Mucosa of rectum (tissue), 2 donors: Measurements from ENCODE around the gene AFG1L.
"Not testable (repeated sequence)": the region's sequence is repeated elsewhere in the genome, so short reads cannot be mapped to it uniquely, and the experiment has no call there.

ENCODE experiments used
- H3K27ac ChIP-seq, 2 donors: one replicate each; pipeline ENCODE4 v1.7.0; 2013; ENCODE audit warnings: inconsistent platforms in 2 of 2, low read depth in 2 of 2, low read length in 2 of 2
- H3K27me3 ChIP-seq, 2 donors: one replicate each; pipeline ENCODE4 v1.7.0; 2013; ENCODE audit warnings: low read length in 2 of 2; ENCODE audit not compliant: control insufficient read depth in 2 of 2, insufficient read depth in 2 of 2
- H3K36me3 ChIP-seq, 2 donors: one replicate each; pipeline ENCODE4 v1.7.0; 2013; ENCODE audit warnings: low read length in 2 of 2; ENCODE audit not compliant: control insufficient read depth in 2 of 2, insufficient read depth in 2 of 2
- H3K4me1 ChIP-seq, 2 donors: one replicate each; pipeline ENCODE4 v1.7.0; 2013; ENCODE audit warnings: low read length in 2 of 2, mild to moderate bottlenecking in 1 of 2; ENCODE audit not compliant: control insufficient read depth in 2 of 2, insufficient read depth in 2 of 2
- H3K4me3 ChIP-seq, 2 donors: one replicate each; pipeline ENCODE4 v1.7.0; 2013; ENCODE audit warnings: low read length in 2 of 2
- H3K9ac ChIP-seq, 2 donors: one replicate each; pipeline ENCODE4 v1.7.0; 2013; ENCODE audit warnings: low read length in 2 of 2, low read depth in 1 of 2, mild to moderate bottlenecking in 1 of 2
- H3K9me3 ChIP-seq, 2 donors: one replicate each; pipeline ENCODE4 v1.7.0; 2013; ENCODE audit warnings: low read length in 2 of 2; ENCODE audit not compliant: control insufficient read depth in 2 of 2
- donor health status: healthy.
- donor health status: Normal muscosa, but diverticular disease.

The AFG1L gene

GRCh38 chr6:108362455-108362854 lies 67.6 kb downstream of the AFG1L start:
- H3K36me3 ChIP-seq = peaks cover 0 to 3% of the 10 kb centered on the region in 2 donors
- no peaks in the 10 kb centered on the region for H3K9me3 ChIP-seq
- H3K9ac ChIP-seq = no peak overlapping the region
- no peaks in the 10 kb centered on the region for H3K4me1 ChIP-seq
- H3K27ac ChIP-seq = no peak overlapping the region
- H3K27me3 ChIP-seq = no peaks in the 10 kb centered on the region
- no peak overlapping the region for H3K4me3 ChIP-seq

DNA sequence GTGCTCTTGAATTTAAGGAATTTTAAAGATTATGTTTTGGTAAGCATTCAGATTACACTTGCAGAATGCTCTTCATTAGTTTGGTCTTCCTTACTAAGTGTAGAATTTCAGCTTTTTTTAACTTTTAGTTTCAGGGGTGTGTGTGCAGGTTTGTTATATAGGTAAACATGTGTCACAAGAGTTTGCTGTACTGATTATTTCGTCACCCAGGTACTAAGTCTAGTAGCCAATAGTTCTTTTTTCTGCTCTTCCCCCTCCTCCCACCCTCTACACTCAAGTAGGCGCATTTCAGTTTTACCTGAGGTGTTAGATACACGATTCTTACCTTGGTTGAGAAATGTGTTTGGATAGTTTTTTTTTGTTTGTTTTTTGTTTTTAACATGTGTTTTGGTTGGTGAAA lies 68.3 kb downstream of the AFG1L start:
- Histone ChIP-seq H3K9me3 (no peaks in the 10 kb centered on the region), H3K4me1 (no peaks in the 10 kb centered on the region), H3K27me3 (no peaks in the 10 kb centered on the region), H3K27ac (no peak overlapping the region), H3K36me3 (no peaks in the 10 kb centered on the region), H3K4me3 (no peak overlapping the region), H3K9ac (no peak overlapping the region)

GRCh38 chr6:108363889-108364313 lies 69.0 kb downstream of the AFG1L start:
- Histone ChIP-seq H3K4me3 (no peak overlapping the region), H3K4me1 (no peaks in the 10 kb centered on the region), H3K36me3 (no peaks in the 10 kb centered on the region), H3K27ac (no peak overlapping the region), H3K9me3 (no peaks in the 10 kb centered on the region), H3K9ac (no peak overlapping the region), H3K27me3 (no peaks in the 10 kb centered on the region)

DNA sequence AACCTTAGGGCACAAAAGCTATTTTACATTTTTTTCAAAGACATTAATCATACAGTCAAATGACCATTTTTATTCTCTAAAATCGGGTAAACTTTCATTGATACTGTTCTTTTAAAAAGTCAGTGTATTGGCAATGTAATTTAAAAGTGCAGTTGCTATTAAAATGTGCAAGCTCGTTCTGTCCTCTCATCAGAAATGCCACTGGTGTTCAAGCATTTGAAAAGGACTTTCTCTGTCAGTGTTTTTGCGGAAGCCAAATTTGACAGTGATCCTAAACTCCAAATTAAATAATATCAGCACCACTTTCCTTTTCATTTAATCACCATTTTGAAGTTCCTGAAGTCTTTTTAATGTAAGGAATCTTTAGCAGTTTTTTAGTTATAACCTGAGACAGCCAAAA lies 69.6 kb downstream of the AFG1L start:
- H3K9me3 ChIP-seq = no peaks in the 10 kb centered on the region
- no peak overlapping the region for H3K27ac ChIP-seq
- H3K9ac ChIP-seq = no peak overlapping the region
- no peaks in the 10 kb centered on the region for H3K27me3 ChIP-seq
- no peak overlapping the region for H3K4me3 ChIP-seq
- no peaks in the 10 kb centered on the region for H3K4me1 ChIP-seq
- H3K36me3 ChIP-seq = no peaks in the 10 kb centered on the region

- no peak overlapping the region for H3K27ac ChIP-seq
- no peak overlapping the region for H3K4me3 ChIP-seq
- H3K9ac ChIP-seq = no peak overlapping the region
- H3K36me3 ChIP-seq = no peaks in the 10 kb centered on the region
- H3K4me1 ChIP-seq = no peaks in the 10 kb centered on the region
- no peaks in the 10 kb centered on the region for H3K9me3 ChIP-seq
- no peaks in the 10 kb centered on the region for H3K27me3 ChIP-seq
Measured at GRCh38 chr6:108365478-108365877, 70.6 kb downstream of the AFG1L start.

- no peak overlapping the region for H3K9ac ChIP-seq
- no peaks in the 10 kb centered on the region for H3K9me3 ChIP-seq
- H3K4me3 ChIP-seq = no peak overlapping the region
- no peaks in the 10 kb centered on the region for H3K27me3 ChIP-seq
- no peak overlapping the region for H3K27ac ChIP-seq
- no peaks in the 10 kb centered on the region for H3K36me3 ChIP-seq
- no peaks in the 10 kb centered on the region for H3K4me1 ChIP-seq
Measured at GRCh38 chr6:108366236-108366635, 71.4 kb downstream of the AFG1L start.

GRCh38 chr6:108368431-108369030 lies 73.7 kb downstream of the AFG1L start:
- H3K9ac ChIP-seq = no peak overlapping the region
- no peaks in the 10 kb centered on the region for H3K27me3 ChIP-seq
- H3K36me3 ChIP-seq = peaks cover 0 to 3% of the 10 kb centered on the region in 2 donors
- H3K27ac ChIP-seq = no peak overlapping the region
- no peaks in the 10 kb centered on the region for H3K4me1 ChIP-seq
- no peak overlapping the region for H3K4me3 ChIP-seq
- H3K9me3 ChIP-seq = no peaks in the 10 kb centered on the region

GRCh38 chr6:108380876-108381275 lies 86.0 kb downstream of the AFG1L start:
- H3K4me1 ChIP-seq = peaks cover 0 to 2% of the 10 kb centered on the region in 2 donors

GRCh38 chr6:108383981-108384380 lies 89.1 kb downstream of the AFG1L start:
- H3K27me3 ChIP-seq = no peaks in the 10 kb centered on the region
- H3K9ac ChIP-seq = no peak overlapping the region
- H3K4me1 ChIP-seq = peaks cover 0 to 2% of the 10 kb centered on the region in 2 donors
- H3K9me3 ChIP-seq = no peaks in the 10 kb centered on the region
- H3K4me3 ChIP-seq = no peak overlapping the region
- H3K27ac ChIP-seq = no peak overlapping the region
- H3K36me3 ChIP-seq = no peaks in the 10 kb centered on the region

More at GRCh38 chr6:108380876-108381275, 86.0 kb downstream of the AFG1L start:
- Histone ChIP-seq H3K9me3 (no peaks in the 10 kb centered on the region), H3K4me3 (no peak overlapping the region), H3K36me3 (no peaks in the 10 kb centered on the region), H3K27me3 (no peaks in the 10 kb centered on the region), H3K27ac (no peak overlapping the region), H3K9ac (no peak overlapping the region)

- H3K36me3 ChIP-seq, H3K27me3 ChIP-seq, H3K9me3 ChIP-seq, H3K9ac ChIP-seq, H3K27ac ChIP-seq, H3K4me3 ChIP-seq, H3K4me1 ChIP-seq: not testable (repeated sequence)
Measured at GRCh38 chr6:108389190-108389589, 94.3 kb downstream of the AFG1L start.

- Histone ChIP-seq H3K4me1 (no peaks in the 10 kb centered on the region), H3K36me3 (no peaks in the 10 kb centered on the region), H3K4me3 (no peak overlapping the region), H3K27me3 (no peaks in the 10 kb centered on the region), H3K9ac (no peak overlapping the region), H3K27ac (no peak overlapping the region), H3K9me3 (no peaks in the 10 kb centered on the region)
Measured at GRCh38 chr6:108395297-108395696, 100.4 kb downstream of the AFG1L start.
